NT2/D1 (cell line): ENCODE results near the gene SUSD1.

Experiments
- SUZ12 ChIP-seq: IDR thresholded peaks from 2 replicates; pipeline ENCODE4 v1.6.1; 2011; ENCODE audit not compliant: insufficient read length, insufficient read depth; ENCODE audit errors: extremely low read depth
- ZNF274 ChIP-seq: IDR thresholded peaks from 2 replicates; pipeline ENCODE4 v1.6.1; 2011; ENCODE audit warnings: mild to moderate bottlenecking, low read depth, low read length

- TF ChIP-seq SUZ12 (no peak), ZNF274 (no peak)
These were observed 23.5 kb upstream of the SUSD1 start for GRCh38 chr9:112198646-112199045.
